H9 (cell line): ENCODE data around the gene IFT172. TPM values are rescaled to one million over a fixed set of nuclear protein-coding genes. Genes with fewer than 3 reads are reported as not detected.

ENCODE experiments used
- DNase-seq: peaks from one replicate; pipeline ENCODE4 v3.0.0-alpha.2; 2017
- H2AFZ ChIP-seq: one replicate; pipeline ENCODE4 v1.6.1; 2013; ENCODE audit warnings: mild to moderate bottlenecking, low read length, control low read depth, moderate library complexity
- H2AK5ac ChIP-seq: 2 replicates; pipeline ENCODE4 v1.6.1; 2013; ENCODE audit warnings: low read length, control low read depth, mixed read lengths; ENCODE audit not compliant: insufficient read length
- H2BK120ac ChIP-seq: one replicate; pipeline ENCODE4 v1.6.1; 2013; ENCODE audit warnings: low read depth, mild to moderate bottlenecking, low read length, control low read depth, inconsistent platforms; ENCODE audit not compliant: poor library complexity, severe bottlenecking
- H2BK12ac ChIP-seq: 2 replicates; pipeline ENCODE4 v1.6.1; 2013; ENCODE audit warnings: low read length, control low read depth, mixed read lengths, low read depth; ENCODE audit not compliant: insufficient read length
- H2BK15ac ChIP-seq: 2 replicates; pipeline ENCODE4 v1.6.1; 2013; ENCODE audit warnings: low read depth, low read length, control low read depth
- H2BK20ac ChIP-seq: one replicate; pipeline ENCODE4 v1.6.1; 2013; ENCODE audit warnings: low read depth, mild to moderate bottlenecking, low read length, control low read depth, inconsistent platforms; ENCODE audit not compliant: poor library complexity, severe bottlenecking
- H2BK5ac ChIP-seq: 2 replicates; pipeline ENCODE4 v1.6.1; 2013; ENCODE audit warnings: low read length, control low read depth, mixed read lengths; ENCODE audit not compliant: insufficient read length
- H3K14ac ChIP-seq: 2 replicates; pipeline ENCODE4 v1.6.1; 2013; ENCODE audit warnings: low read length, control low read depth; ENCODE audit not compliant: insufficient read depth
- H3K18ac ChIP-seq: 2 replicates; pipeline ENCODE4 v1.6.1; 2013; ENCODE audit warnings: low read depth, mild to moderate bottlenecking, mixed read lengths, low read length, control low read depth; ENCODE audit not compliant: insufficient read length
- H3K23ac ChIP-seq: 2 replicates; pipeline ENCODE4 v1.6.1; 2013; ENCODE audit warnings: low read length, control low read depth, mixed read lengths, low read depth; ENCODE audit not compliant: insufficient read length
- H3K23me2 ChIP-seq: 2 replicates; pipeline ENCODE4 v1.6.1; 2013; ENCODE audit warnings: low read depth, mild to moderate bottlenecking, mixed read lengths, low read length, control low read depth; ENCODE audit not compliant: insufficient read length, poor library complexity, severe bottlenecking
- H3K27ac ChIP-seq: 2 replicates; pipeline ENCODE4 v1.5.1; 2013; ENCODE audit warnings: low read length, control low read depth, mixed read lengths, low read depth; ENCODE audit not compliant: insufficient read length
- H3K27me3 ChIP-seq: 2 replicates; pipeline ENCODE4 v1.6.1; 2013; ENCODE audit warnings: low read length, control low read depth, inconsistent platforms; ENCODE audit not compliant: insufficient read depth
- H3K4ac ChIP-seq: 2 replicates; pipeline ENCODE4 v1.6.1; 2013; ENCODE audit warnings: low read depth, mild to moderate bottlenecking, control low read depth, inconsistent platforms, low read length, moderate library complexity
- H3K4me1 ChIP-seq: 2 replicates; pipeline ENCODE4 v1.6.1; 2013; ENCODE audit warnings: low read length, control low read depth, inconsistent platforms; ENCODE audit not compliant: insufficient read depth
- H3K4me2 ChIP-seq: 2 replicates; pipeline ENCODE4 v1.6.1; 2013; ENCODE audit warnings: low read length, control low read depth, mixed read lengths; ENCODE audit not compliant: insufficient read length, insufficient read depth
- H3K56ac ChIP-seq: 2 replicates; pipeline ENCODE4 v1.6.1; 2013; ENCODE audit warnings: low read depth, mild to moderate bottlenecking, mixed read lengths, low read length, control low read depth; ENCODE audit not compliant: insufficient read length
- H3K79me1 ChIP-seq: 2 replicates; pipeline ENCODE4 v1.6.1; 2013; ENCODE audit warnings: low read depth, mild to moderate bottlenecking, moderate library complexity, low read length, control low read depth, inconsistent platforms; ENCODE audit not compliant: insufficient read depth, poor library complexity, severe bottlenecking
- H3K79me2 ChIP-seq: 2 replicates; pipeline ENCODE4 v1.6.1; 2013; ENCODE audit warnings: low read length, control low read depth, inconsistent platforms; ENCODE audit not compliant: insufficient read depth
- H3K9ac ChIP-seq: 2 replicates; pipeline ENCODE4 v1.6.1; 2013; ENCODE audit warnings: low read length, control low read depth, mixed read lengths; ENCODE audit not compliant: insufficient read length; ENCODE audit errors: extremely low read depth
- H3K9me3 ChIP-seq: one replicate; pipeline ENCODE4 v1.6.1; 2013; ENCODE audit warnings: low read depth, low read length, inconsistent platforms; ENCODE audit not compliant: control insufficient read depth
- H3T11ph ChIP-seq: one replicate; pipeline ENCODE4 v1.6.1; 2013; ENCODE audit warnings: mild to moderate bottlenecking, low read length, control low read depth, inconsistent platforms
- H4K20me1 ChIP-seq: one replicate; pipeline ENCODE4 v1.6.1; 2013; ENCODE audit not compliant: control insufficient read depth, insufficient read length, insufficient read depth
- H4K5ac ChIP-seq: 2 replicates; pipeline ENCODE4 v1.6.1; 2013; ENCODE audit warnings: low read depth, mild to moderate bottlenecking, mixed read lengths, low read length, control low read depth; ENCODE audit not compliant: insufficient read length
- H4K8ac ChIP-seq: replicated peaks from 2 replicates; pipeline ENCODE4 v1.6.1; 2013; ENCODE audit warnings: low read length, control low read depth, mixed read lengths, low read depth; ENCODE audit not compliant: insufficient read length
- H4K91ac ChIP-seq: 2 replicates; pipeline ENCODE4 v1.6.1; 2013; ENCODE audit warnings: low read depth, mild to moderate bottlenecking, moderate library complexity, mixed read lengths, low read length, control low read depth; ENCODE audit not compliant: insufficient read length
- H3K27ac Mint-ChIP-seq, 3 experiments: 2 replicates in 2 of 3; 3 replicates in 1 of 3; pipeline ENCODE4 v1.8.0; 2020 to 2021; ENCODE audit warnings: mixed read lengths in 3 of 3, mild to moderate bottlenecking in 1 of 3, moderate library complexity in 1 of 3
- H3K27me3 Mint-ChIP-seq: 2 replicates; pipeline ENCODE4 v1.8.0; 2021; ENCODE audit warnings: low read depth, mild to moderate bottlenecking, moderate library complexity, mixed read lengths
- H3K36me3 Mint-ChIP-seq, 3 experiments: 2 replicates in 2 of 3; 3 replicates in 1 of 3; pipeline ENCODE4 v1.8.0; 2020 to 2021; ENCODE audit warnings: low read depth in 3 of 3, mixed read lengths in 3 of 3; ENCODE audit not compliant: insufficient read depth in 1 of 3
- H3K4me1 Mint-ChIP-seq, 2 experiments: 2 replicates each; pipeline ENCODE4 v1.8.0; 2020; ENCODE audit warnings: mixed read lengths in 2 of 2
- H3K4me3 Mint-ChIP-seq, 2 experiments: 2 replicates in 1 of 2; 3 replicates in 1 of 2; pipeline ENCODE4 v1.8.0; 2020 to 2021; ENCODE audit warnings: mild to moderate bottlenecking in 2 of 2, mixed read lengths in 2 of 2, moderate library complexity in 1 of 2
- H3K9me3 Mint-ChIP-seq, 2 experiments: 2 replicates in 1 of 2; 3 replicates in 1 of 2; pipeline ENCODE4 v1.8.0; 2020; ENCODE audit warnings: mild to moderate bottlenecking in 2 of 2, mixed read lengths in 2 of 2, moderate library complexity in 1 of 2
- WGBS: extraction: QIAGEN DNeasy Blood & Tissue Kit; methylation state at CpG from one replicate; pipeline ENCODE4 v1.1.7; 2013; ENCODE audit warnings: missing lambda C conversion rate, low lambda C conversion rate, mixed read lengths; ENCODE audit not compliant: insufficient read length; ENCODE audit errors: extremely low coverage; 5-methylcytosine and 5-hydroxymethylcytosine counted together
- total RNA-seq: library from RNA; stranded (reverse); gene quantifications from 2 replicates; pipeline ENCODE4 v1.2.1, GENCODE V29; 2021
- TF ChIP-seq, protein P1 (sequence below): fragments of 200-600 bp; sonication (generic); conservative IDR thresholded peaks from 3 replicates; pipeline ENCODE4 v1.8.0; 2021; ENCODE audit warnings: antibody characterized with exemption, mild to moderate bottlenecking

The IFT172 gene
- total RNA-seq, 1 experiment from 2014 or later: 15.5 TPM

DNA sequence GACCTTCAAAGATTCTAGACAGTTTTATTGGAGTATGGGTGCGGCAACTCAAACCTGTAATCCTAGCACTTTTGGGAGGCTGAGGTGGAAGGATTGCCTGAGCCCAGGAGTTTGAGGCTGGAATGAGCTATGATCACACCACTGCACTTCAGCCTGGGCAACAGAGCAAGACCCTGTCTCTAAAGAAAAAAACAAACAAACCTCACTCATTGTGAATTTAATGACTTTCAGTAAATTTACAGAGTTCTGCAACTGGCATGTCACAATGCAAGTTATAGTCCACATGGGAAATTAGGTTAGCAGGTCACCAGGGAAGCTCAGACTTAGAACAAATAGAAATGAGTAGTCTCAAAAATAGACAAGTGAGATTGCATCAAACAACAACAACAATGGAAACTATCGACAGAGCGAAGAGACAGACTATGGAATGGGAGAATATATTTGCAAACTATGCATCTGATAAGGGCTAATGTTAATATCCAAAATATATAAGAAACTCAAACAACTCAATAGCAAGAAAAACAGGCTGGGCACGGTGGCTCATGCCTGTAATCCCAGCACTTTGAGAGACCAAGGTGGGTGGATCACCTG is 67.8 kb downstream of the IFT172 start:
- Mint-ChIP-seq H3K4me3 (no peak overlapping the region), H3K27ac (no peak overlapping the region), H3K27me3 (no peaks in the 10 kb centered on the region), H3K4me1 (no peaks in the 10 kb centered on the region), H3K36me3 (no peaks in the 10 kb centered on the region), H3K9me3 (no peaks in the 10 kb centered on the region)
- H3T11ph ChIP-seq: no peak overlapping the region
- H2BK5ac ChIP-seq: no peak overlapping the region
- no peak overlapping the region for H3K23ac ChIP-seq
- no peak overlapping the region for H4K8ac ChIP-seq
- H4K5ac ChIP-seq: no peak overlapping the region
- H3K79me1 ChIP-seq: no peaks in the 10 kb centered on the region
- no peak for DNase-seq
- no peak overlapping the region for H2AFZ ChIP-seq
- H3K4me1 ChIP-seq: no peaks in the 10 kb centered on the region
- H3K56ac ChIP-seq: no peak overlapping the region
- H2BK20ac ChIP-seq: no peak overlapping the region
- H3K4me2 ChIP-seq: no peak overlapping the region
- H3K18ac ChIP-seq: no peak overlapping the region
- H2BK120ac ChIP-seq: no peak overlapping the region
- H3K79me2 ChIP-seq: no peaks in the 10 kb centered on the region
- H3K4ac ChIP-seq: no peak overlapping the region
- H2BK12ac ChIP-seq: no peak overlapping the region
- no peak overlapping the region for H3K14ac ChIP-seq
- TF ChIP-seq, protein P1, sequence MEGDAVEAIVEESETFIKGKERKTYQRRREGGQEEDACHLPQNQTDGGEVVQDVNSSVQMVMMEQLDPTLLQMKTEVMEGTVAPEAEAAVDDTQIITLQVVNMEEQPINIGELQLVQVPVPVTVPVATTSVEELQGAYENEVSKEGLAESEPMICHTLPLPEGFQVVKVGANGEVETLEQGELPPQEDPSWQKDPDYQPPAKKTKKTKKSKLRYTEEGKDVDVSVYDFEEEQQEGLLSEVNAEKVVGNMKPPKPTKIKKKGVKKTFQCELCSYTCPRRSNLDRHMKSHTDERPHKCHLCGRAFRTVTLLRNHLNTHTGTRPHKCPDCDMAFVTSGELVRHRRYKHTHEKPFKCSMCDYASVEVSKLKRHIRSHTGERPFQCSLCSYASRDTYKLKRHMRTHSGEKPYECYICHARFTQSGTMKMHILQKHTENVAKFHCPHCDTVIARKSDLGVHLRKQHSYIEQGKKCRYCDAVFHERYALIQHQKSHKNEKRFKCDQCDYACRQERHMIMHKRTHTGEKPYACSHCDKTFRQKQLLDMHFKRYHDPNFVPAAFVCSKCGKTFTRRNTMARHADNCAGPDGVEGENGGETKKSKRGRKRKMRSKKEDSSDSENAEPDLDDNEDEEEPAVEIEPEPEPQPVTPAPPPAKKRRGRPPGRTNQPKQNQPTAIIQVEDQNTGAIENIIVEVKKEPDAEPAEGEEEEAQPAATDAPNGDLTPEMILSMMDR: no peak
- H3K9ac ChIP-seq: no peak overlapping the region
- H3K27me3 ChIP-seq: no peaks in the 10 kb centered on the region
- H3K23me2 ChIP-seq: no peaks in the 10 kb centered on the region
- H3K9me3 ChIP-seq: no peaks in the 10 kb centered on the region
- H2AK5ac ChIP-seq: no peak overlapping the region
- H4K20me1 ChIP-seq: no peaks in the 10 kb centered on the region
- H3K27ac ChIP-seq: no peak overlapping the region
- H2BK15ac ChIP-seq: no peak overlapping the region
- H4K91ac ChIP-seq: no peak overlapping the region
- WGBS: no CpG with 5 or more reads among the region's 4 CpGs
